HG03108 (cell line): ENCODE measurements around the gene C19orf44.

Experiments
- ATAC-seq: cut with Tn5 transposase; IDR thresholded peaks from one replicate; pipeline ENCODE4 v1.9.1; 2021; ENCODE audit warnings: moderate library complexity; ENCODE audit not compliant: unreplicated experiment

Gene C19orf44

DNA sequence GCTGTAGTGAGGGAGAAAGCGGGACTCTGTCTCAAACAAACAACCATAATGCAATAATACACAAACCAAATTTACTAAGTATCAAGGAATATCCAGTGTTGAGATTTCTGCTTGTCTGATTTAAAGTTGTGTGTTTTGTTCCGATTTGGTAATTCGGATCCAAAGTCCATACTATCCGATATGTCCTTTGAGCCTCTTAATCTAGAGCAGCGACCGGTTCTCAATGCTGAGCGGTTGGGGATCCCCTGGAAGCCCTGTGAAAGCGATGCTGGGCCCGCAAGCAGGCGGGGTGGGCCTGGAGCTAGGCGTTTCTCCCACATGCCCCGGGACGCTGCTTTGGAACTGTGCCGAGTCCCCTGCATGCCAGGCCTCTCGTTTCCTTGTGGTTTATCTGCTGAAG, 20.2 kb downstream of the C19orf44 start:
- ATAC-seq = no peak

DNA sequence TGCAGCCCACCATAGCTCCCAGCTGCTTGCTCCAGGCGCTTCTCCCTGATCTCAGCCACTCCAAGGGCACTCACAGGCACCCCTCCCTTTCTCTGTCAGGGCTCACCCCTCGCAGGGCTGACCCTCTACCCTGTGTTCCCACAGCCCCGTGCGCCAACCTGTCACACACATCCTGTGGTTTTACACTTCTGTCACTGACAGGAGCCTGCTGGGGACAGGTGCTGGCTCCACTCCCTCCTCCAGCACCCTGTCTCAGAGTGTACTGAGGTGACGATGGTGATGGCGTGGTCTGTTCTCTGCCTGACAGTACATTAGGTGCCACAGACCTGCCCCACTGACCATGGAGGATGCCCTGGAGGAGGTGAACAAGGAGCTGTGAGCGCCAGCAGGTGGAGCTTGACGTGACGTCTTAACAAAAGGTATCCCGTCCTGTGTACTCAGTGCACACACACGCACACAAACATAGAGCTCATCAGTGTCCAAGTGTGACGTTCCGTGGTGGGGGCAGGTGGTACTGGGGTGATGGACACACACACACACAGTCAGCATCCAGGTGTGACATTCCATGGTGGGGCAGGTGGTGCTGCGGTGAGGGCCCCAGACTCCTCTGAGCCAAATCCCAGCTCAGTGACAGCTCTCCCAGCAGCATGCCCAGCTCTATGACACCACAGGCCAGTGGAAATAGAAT, 20.9 kb downstream of the C19orf44 start:
- ATAC-seq = no peak

GRCh38 chr19:16518061-16518460, 21.9 kb downstream of the C19orf44 start:
- no peak for ATAC-seq

GRCh38 chr19:16518483-16519229, 22.5 kb downstream of the C19orf44 start:
- ATAC-seq = no peak

DNA sequence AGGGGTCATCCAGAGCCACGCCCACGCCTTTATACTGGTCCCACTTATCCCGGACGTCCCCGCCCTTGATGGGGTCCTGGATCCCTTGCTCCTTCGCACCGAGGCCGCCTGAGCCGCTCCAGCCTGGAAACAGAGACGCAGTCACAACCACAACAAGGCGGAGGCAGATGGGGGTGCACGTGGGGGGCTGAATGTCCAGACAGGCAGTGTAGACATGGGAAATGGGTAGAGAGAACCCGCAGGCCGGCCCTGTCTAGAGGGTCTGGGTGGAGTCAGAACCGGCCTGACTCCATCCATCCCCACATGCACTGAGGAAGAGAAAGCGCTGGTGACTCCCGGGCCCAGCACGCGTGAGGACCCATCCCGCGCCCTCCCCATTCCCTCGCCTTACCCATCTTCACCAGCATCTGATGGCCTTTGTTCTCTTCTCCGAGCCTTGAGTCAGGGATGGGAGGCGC, 23.1 kb downstream of the C19orf44 start:
- ATAC-seq = no peak

DNA sequence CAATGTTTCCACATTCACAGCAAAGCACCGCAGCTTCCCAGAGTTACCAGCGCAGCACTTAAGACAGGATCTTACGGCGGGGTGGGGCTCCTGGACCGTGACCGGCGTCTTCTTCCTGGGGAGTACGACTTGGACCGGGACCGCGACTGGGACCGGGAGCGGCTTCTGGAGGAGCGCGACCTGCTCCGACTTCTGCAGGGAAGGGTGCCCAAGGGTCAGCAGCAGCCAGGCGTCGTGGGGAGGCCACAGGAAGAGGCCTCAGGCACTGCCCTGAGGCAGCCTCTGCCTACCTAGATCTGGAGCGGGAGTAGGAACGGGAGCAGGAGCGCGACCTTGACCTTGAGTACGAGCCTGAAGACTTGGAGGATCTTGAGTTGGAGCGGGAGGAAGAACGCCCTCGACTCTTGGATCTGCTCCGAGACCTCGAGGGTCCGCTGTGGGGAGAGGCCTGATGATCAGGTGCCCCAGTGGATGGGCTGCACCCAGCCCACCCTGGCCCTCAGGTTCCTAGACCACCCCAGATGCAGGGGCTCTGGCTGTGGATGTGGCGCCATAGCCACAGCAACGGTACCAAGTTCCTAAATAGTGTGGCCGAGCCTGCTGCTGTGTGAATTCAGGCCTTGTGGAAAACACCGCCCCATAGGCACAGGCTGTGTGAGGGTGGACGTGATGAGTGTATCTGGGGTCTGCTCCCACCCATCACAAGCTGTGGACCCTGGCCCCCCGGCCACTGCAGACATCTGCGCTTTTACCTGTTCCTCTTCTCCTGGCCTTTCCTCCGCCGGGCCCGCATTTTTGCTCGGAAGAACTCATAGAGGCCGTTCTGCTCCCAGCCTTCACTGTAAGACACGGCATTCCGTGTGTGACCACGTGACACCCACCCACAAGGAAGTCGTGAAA, 24.1 kb downstream of the C19orf44 start:
- no peak for ATAC-seq

GRCh38 chr19:16520986-16521624, 24.9 kb downstream of the C19orf44 start:
- ATAC-seq = no peak

DNA sequence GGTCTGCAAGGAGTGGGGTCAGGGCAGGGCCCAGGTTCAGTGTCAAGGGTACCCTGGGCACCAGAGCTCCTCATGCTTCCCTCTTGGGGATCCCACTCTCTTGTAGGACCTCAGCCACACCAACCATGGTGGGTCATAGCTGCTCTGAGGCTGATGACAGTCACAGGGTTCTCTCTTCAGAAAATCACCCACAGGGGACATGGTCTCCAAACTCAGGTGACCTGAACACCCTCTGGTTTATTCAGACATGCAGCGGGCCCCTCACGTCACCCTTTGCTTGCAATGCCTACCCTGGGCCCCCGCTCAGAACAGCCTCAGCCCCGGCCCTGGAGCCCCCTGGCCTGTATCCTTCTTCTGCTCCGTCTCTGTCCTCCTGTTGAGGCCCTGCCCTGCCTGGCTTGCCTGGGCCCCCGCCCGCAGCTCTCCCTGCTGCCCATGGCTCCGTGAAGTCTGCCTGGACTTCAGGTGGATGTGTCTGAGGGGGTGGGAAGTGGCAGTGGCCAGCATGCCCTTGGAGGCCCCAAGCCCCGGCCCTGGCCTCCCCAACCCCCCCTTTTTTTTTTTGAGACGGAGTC, 25.6 kb downstream of the C19orf44 start:
- ATAC-seq = no peak

GRCh38 chr19:16522559-16523377, 26.6 kb downstream of the C19orf44 start:
- no peak for ATAC-seq

DNA sequence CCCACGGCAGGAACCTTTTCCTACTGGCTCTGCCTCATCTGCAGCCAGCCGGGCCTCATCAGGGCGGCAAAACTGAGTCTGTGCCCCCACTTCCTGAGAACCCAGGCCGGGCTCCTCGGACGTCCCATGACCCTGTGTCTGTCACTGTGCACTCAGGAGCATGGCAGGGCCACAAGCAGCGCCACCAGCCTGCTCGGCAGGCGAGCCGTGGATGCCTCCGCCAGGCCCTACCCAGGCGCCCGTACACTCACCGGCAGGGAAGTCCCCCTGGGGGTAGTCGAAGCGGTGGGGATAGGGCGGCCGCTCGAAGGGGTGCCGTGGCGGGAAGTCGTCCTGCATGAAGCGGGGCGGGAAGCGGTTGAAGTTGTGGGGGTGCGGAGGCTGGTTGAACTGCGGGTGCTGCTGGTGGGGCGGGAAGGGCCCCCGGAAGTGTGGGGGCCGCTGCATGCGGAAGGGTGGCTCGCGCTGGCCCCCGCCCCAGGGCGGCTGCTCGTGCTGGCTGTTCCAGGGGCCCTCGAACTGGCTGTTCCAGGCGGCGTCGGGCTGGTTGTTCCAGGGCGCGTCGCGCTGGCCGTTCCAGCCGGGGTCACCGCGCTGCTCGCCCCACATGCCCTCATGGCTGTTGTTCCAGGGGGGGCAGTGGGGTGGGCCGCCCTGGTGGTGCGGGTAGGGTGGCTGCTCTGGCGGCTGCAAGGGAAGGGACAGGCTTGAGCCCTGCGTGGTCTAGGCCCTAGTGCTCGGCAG, 29.0 kb downstream of the C19orf44 start:
- ATAC-seq = no peak

- no peak for ATAC-seq
These were observed 29.7 kb downstream of the C19orf44 start for GRCh38 chr19:16525751-16526481.

GRCh38 chr19:16527334-16527935, 31.2 kb downstream of the C19orf44 start:
- no peak for ATAC-seq

DNA sequence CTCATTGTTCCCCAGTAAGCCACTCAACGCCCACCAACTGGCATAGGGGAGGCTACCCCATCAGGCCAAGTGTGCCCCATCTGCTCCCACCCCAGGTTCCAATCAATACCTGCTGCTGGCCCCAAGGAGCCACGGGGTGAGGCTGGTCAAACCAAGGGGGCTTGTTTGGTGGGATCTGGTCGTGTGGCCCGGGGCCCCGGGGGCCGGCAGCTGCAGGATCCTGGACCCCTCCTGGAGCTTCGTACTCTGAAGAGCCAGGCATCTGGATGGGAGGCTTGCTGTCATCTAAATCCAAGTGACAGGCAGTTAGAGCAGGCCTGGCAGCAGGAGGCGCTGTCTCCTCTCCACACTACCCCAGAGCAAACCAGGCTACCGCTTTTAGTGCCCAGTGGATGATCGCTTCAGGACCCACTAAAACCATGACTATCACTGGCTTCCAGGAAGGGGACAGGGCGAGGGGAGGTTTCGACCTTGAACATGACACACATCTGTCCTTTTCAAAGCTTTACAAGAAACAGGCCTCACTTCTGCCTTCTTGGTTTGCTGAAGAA, 31.9 kb downstream of the C19orf44 start:
- ATAC-seq = no peak

- no peak for ATAC-seq
These were observed 33.4 kb downstream of the C19orf44 start for GRCh38 chr19:16529466-16530144.

- ATAC-seq = no peak
These were observed 34.6 kb downstream of the C19orf44 start for GRCh38 chr19:16530540-16531379.

- no peak for ATAC-seq
These were observed 35.1 kb downstream of the C19orf44 start for GRCh38 chr19:16531380-16531669.
